HG03039 (cell line): ENCODE measurements around the gene TNFRSF4.

Source experiments
- ATAC-seq: cut with Tn5 transposase; IDR thresholded peaks from one replicate; pipeline ENCODE4 v1.9.1; 2021; ENCODE audit warnings: mild to moderate bottlenecking, moderate library complexity; ENCODE audit not compliant: unreplicated experiment

The TNFRSF4 gene

GRCh38 chr1:1171161-1171545 lies 42.8 kb downstream of the TNFRSF4 start:
- no peak for ATAC-seq

GRCh38 chr1:1170215-1171091 lies 43.5 kb downstream of the TNFRSF4 start:
- no peak for ATAC-seq

- no peak for ATAC-seq
Measured at GRCh38 chr1:1169429-1170214, 44.3 kb downstream of the TNFRSF4 start.

GRCh38 chr1:1168451-1169411 lies 45.2 kb downstream of the TNFRSF4 start:
- no peak for ATAC-seq

GRCh38 chr1:1167841-1168450 lies 46.0 kb downstream of the TNFRSF4 start:
- no peak for ATAC-seq

GRCh38 chr1:1167398-1167821 lies 46.5 kb downstream of the TNFRSF4 start:
- no peak for ATAC-seq

GRCh38 chr1:1166642-1167397 lies 47.1 kb downstream of the TNFRSF4 start:
- ATAC-seq: no peak

GRCh38 chr1:1165900-1166421 lies 48.0 kb downstream of the TNFRSF4 start:
- no peak for ATAC-seq

GRCh38 chr1:1165485-1165884 lies 48.5 kb downstream of the TNFRSF4 start:
- ATAC-seq: no peak

- ATAC-seq: no peak
Measured at GRCh38 chr1:1164701-1165451, 49.1 kb downstream of the TNFRSF4 start.

- ATAC-seq: no peak
Measured at GRCh38 chr1:1164361-1164700, 49.6 kb downstream of the TNFRSF4 start.

- no peak for ATAC-seq
Measured at GRCh38 chr1:1163538-1164070, 50.3 kb downstream of the TNFRSF4 start.

- ATAC-seq: no peak
Measured at GRCh38 chr1:1162597-1163537, 51.1 kb downstream of the TNFRSF4 start.

- no peak for ATAC-seq
Measured at GRCh38 chr1:1161683-1162079, 52.3 kb downstream of the TNFRSF4 start.
